Stromal cell of bone marrow (primary cell): ENCODE results near the gene FCF1.
"Not testable (repeated sequence)": the region's sequence is repeated elsewhere in the genome, so short reads cannot be mapped to it uniquely, and the experiment has no call there.

Experiments
- DNase-seq: peaks from one replicate; pipeline ENCODE4 v3.0.0-alpha.2; 2012; ENCODE audit warnings: low read depth

The FCF1 gene

GRCh38 chr14:74698465-74698864 is 14.5 kb upstream of the FCF1 start:
- DNase-seq = no peak

DNA sequence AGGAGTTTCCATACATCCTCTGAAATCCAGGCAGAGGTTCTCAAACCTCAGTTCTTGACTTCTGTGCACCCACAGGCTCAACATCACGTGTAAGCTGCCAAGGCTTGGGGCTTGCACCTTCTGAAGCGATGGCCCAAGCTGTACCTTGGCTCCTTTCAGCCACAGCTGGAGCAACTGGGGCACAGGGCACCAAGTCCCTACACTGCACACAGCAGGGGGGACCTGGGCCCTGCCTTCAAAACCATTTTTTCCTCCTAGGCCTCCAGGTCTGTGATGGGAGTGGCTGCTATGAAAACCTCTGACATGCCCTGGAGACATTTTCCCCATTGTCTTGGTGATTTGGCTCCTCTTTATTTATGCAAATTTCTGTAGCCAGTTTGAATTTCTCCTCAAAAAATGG is 10.7 kb upstream of the FCF1 start:
- no peak for DNase-seq

DNA sequence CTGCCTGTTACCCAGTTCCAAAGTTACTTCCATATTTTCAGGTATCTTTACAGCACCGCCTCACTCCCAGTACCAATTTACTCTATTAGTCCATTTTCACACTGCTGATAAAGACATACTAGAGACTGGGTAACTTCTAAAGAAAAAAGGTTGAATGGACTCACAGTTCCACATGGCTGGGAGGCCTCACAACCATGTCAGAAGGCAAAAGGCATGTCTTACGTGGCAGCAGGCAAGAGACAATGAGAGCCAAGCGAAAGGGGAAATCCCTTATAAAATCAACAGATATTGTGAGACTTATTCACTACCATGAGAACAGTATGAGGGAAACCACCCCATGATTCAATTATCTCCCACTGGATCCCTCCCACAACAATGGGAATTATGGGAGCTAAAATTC is 9.9 kb upstream of the FCF1 start:
- no peak for DNase-seq

DNA sequence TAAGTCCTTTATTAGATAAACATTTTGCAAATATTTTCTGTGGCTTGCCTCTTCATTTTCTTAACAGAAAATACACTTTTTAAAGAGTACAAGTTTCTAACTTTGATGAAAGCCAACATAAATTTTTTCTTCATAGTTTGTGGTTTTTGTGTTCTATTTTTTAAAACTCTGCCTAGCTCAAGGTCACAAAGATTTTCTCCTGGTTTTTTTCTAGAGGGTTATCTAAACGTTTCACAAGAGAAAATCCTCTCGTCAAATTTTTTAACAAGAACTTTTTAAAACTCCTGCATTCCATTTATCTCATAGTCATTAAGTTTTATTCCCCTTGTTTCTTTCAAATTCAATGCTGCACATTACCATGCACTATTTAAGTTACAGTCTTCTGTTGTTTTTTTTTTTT is 8.3 kb upstream of the FCF1 start:
- DNase-seq = no peak

DNA sequence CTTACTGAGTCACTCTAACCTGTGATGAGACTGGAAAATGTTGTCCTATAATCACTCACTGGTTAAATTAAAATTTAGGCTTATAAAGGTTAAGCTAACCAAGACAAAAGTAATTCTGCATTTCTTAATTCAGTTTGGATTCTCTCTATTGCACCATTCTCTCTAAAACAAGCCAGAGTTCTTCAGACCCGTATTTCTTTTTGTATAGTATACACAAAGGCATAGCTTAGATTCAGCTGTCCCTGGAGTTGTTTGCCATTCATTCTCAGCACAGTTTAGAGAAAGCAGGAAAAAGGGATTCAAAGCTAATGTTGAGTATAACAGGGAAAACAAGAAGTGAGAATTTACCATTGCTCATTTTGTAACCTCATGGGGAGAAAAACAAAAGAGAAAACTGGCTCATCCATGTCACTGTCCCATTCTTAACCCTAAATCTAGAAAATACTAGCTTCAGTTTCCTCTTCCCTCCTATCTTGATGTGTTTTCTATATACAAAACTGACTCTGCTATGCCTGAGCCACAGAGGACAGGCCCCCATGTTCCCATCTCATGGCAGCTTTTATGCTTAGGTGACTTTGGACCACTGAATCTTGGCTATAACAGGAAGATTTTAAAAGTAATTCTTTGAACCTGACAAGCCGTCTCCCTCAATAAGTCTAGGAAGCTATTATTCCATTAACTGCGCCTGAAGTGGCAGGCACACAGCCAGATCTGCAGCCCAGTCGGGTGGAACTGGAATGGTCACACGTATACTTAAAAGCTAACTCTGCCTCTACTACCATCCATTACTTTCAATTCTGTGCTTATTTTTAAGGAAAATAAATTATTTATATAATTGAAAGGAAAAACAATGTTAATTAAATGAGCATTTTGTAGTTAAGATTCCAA is 7.1 kb upstream of the FCF1 start:
- no peak for DNase-seq

GRCh38 chr14:74710480-74710879 is 2.5 kb upstream of the FCF1 start:
- no peak for DNase-seq

GRCh38 chr14:74711651-74712050 is 1.3 kb upstream of the FCF1 start:
- no peak for DNase-seq

DNA sequence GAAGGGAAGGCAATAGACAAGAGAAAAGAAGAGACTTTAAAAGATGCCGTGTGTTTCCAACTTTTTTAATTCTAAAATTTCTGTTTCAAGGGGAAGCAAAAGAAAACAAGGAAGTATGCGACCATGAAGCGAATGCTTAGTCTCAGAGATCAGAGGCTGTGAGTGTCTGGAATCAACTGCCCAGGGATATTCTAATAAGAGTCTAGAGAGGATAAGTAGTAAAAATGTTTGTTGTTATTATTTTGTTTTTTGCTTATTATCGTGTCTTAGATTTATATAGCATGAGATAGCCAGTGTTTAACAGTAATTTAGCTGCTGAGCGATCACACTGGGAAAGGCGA is 421 bp downstream of the FCF1 start:
- DNase-seq = no peak

- DNase-seq = no peak
Observed at GRCh38 chr14:74720526-74720925, 7.6 kb downstream of the FCF1 start.

- DNase-seq = no peak
Observed at GRCh38 chr14:74723134-74723533, 10.2 kb downstream of the FCF1 start.

DNA sequence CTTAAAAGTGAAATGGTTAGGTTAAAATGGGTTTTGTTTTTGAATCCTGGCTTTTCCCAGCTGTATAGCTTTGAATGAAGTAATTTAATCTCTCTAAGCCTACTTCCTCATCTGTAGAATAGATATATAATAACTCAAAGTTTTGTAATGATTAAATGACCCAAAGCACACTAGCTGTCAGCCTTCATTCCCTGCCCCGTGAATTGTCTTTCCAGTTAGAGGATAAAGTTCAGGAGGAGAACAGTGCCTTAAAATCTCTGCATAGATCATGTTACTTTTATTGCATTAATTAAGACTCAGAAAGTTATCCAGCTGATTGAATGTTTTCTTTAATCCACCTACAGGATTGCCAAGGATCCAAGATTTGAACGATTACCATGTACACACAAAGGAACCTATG is 19.4 kb downstream of the FCF1 start:
- DNase-seq = no peak

- no peak for DNase-seq
Observed at GRCh38 chr14:74733221-74733620, 20.3 kb downstream of the FCF1 start.

GRCh38 chr14:74735125-74735524 is 22.2 kb downstream of the FCF1 start:
- no peak for DNase-seq

DNA sequence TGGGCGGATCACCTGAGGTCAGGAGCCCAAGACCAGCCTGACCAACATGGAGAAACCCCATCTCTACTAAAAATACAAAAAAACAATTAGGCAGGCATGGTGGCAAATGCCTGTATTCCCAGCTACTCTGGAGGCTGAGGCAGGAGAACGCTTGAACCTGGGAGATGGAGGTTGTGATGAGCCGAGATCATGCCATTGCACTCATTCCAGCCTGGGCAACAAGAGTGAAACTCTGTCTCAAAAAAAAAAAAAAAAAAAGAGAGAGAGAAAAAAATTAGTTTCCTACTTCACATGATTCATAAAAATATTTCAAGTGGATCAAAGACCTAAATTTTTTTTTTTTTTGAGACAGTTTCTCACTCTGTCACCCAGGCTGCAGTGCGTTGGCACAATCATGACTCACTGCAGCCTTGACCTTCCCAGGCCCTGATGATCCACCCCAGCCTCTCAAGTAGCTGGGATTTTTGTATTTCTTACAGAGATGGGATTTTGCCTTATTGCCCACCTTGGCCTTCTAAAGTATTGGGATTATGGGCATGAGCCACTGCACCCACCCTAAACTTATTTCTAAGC is 24.9 kb downstream of the FCF1 start:
- peak; percentile 58 for DNase-seq

DNA sequence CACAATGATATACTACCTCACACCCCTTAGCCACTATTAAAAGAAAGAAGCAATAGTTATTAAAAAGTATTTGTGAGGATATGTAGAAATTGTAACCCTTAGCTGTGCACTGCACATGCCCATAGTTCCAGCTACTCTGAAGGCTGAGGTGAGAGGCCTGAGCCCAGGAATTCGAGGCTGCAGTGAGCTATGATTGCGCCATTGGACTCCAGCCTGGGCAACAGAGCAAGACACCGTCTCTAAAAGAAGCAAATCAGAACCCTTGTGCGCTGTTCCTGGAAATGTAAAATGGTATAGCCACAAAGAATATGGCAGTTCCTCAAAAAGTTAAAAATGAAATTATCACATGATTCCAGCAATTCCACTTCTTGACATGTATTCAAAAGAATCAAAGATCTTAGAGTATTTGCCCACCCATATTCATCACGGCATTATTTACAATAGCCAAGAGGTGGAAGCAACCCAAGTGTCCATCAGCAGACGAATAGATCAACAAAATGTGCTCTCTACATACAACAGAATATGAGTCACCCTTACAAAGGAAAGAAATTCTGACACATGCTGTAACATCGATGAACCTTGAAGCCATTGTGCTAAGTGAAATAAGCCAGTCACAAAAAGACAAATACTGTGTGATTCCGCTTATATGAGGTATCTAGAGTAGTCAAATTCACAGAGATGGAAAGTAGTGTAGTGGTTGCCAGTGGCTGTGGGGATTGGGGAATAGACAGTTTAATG is 26.5 kb downstream of the FCF1 start:
- DNase-seq = no peak

- no peak for DNase-seq
Observed at GRCh38 chr14:74747237-74747636, 34.3 kb downstream of the FCF1 start.

DNA sequence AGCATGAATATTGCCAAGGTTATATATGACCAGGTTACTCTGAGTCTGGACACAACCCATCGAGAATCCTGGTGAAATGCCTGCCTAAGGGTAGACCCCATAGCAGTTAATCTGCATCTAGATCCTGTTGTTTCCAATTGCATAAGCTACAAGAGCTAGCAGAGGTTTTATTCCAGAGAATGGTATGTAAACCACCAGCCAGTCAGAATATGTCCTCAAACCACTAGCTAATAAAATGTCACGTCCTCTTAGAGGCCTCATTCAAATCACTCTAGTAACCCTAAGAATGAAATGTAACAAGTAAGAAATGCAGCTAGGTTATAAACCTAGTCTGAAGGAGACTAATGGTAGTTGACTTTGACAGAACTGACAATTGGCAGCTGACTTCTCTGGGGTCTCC is 41.2 kb downstream of the FCF1 start:
- no peak for DNase-seq

DNA sequence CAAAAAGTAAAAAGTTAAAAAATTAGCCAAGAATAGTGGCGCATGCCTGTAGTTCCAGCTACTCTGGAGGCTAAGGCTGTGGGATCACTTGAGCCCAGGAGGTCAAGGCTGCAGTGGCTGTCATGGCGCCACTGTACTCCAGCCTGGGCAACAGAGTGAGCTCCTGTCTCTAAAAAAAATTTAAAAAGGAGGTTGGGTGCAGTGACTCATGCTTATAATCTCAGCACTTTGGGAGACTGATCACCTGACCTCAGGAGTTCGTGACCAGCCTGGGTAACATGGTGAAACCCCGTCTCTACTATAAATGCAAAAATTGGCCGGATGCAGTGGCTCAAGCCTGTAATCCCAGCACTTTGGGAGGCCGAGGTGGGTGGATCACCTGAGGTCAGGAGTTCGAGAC is 42.0 kb downstream of the FCF1 start:
- no peak for DNase-seq

- no peak for DNase-seq
Observed at GRCh38 chr14:74756326-74756725, 43.4 kb downstream of the FCF1 start.

GRCh38 chr14:74758505-74758904 is 45.6 kb downstream of the FCF1 start:
- DNase-seq = not testable (repeated sequence)

DNA sequence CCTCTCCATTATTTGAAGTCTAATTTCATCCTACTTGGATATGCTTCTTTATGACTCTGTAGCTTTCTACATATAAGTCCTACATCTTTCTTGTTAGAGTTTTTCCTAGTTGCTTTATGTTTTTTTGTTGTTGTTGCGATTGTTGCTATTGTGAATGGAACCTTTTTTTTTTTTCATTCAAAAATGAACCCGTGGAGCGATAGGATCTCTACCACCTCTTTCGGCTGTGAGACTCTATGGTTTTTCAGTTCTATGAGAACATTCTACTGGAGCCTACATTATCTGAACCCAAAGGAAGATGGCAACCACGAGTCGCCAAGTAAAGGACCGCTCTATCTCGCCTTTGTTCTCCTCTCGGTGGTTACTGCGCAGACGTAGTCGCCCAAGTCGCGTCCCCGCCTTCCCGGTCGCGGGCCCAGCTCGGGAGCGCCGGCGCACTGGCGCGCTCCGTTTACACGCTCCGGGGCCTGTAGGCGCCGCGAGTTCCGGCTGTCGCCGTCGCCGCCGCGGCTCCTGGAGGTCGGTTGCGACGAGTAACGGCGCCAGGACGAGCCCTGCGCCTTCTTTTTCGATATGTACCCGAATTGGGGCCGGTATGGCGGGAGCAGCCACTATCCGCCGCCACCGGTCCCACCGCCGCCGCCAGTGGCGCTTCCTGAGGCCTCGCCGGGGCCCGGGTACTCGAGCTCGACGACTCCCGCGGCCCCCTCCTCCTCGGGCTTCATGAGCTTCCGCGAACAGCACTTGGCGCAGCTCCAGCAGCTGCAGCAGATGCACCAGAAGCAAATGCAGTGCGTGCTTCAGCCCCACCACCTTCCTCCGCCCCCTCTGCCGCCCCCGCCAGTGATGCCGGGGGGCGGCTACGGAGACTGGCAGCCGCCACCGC is 50.2 kb downstream of the FCF1 start, which contains the start of gene YLPM1:
TSS of gene YLPM1 (plus strand) at position 400 of the 886 bp plus-strand sequence. CDS start at position 574, 174 bp downstream.
- peak; percentile 95 for DNase-seq
